ENCODE results near the gene ATP8B4. TPM values are rescaled to one million over a fixed set of nuclear protein-coding genes. Genes with fewer than 3 reads are reported as not detected.

The ATP8B4 gene
- total RNA-seq, 1 donor from 2014 or later, result 3.1 TPM

- ATAC-seq, result peak; percentile 52
- intact Hi-C loops (cut with micrococcal nuclease), result no loop called here
Observed at GRCh38 chr15:49848282-49848724, 270.7 kb downstream of the ATP8B4 start.

GRCh38 chr15:49847423-49848281, 271.4 kb downstream of the ATP8B4 start:
- ATAC-seq, result no peak
- no peak for DNase-seq
- intact Hi-C loops (cut with micrococcal nuclease), result no loop called here

More at GRCh38 chr15:49848282-49848724, 270.7 kb downstream of the ATP8B4 start:
- DNase-seq, result no peak

GRCh38 chr15:49844390-49844789, 274.6 kb downstream of the ATP8B4 start:
- intact Hi-C loops (cut with micrococcal nuclease), result no loop called here
- DNase-seq, result no peak
- ATAC-seq, result no peak

GRCh38 chr15:49843725-49844124, 275.3 kb downstream of the ATP8B4 start:
- ATAC-seq (no peak), DNase-seq (no peak)
- intact Hi-C loops (cut with micrococcal nuclease), result no loop called here

- ATAC-seq (no peak), DNase-seq (no peak)
- intact Hi-C loops (cut with micrococcal nuclease), result no loop called here
Observed at GRCh38 chr15:49842031-49842730, 276.9 kb downstream of the ATP8B4 start.

- peak; percentile 27 for DNase-seq
- ATAC-seq, result peak; percentile 38
- intact Hi-C loops (cut with micrococcal nuclease), result no loop called here
Observed at GRCh38 chr15:49832511-49832910, 286.5 kb downstream of the ATP8B4 start.

GRCh38 chr15:49831206-49831965, 287.6 kb downstream of the ATP8B4 start:
- peak; percentile 56 for DNase-seq

GRCh38 chr15:49830391-49830790, 288.6 kb downstream of the ATP8B4 start:
- intact Hi-C loops (cut with micrococcal nuclease), result no loop called here

More at GRCh38 chr15:49831206-49831965, 287.6 kb downstream of the ATP8B4 start:
- peak; percentile 97 for ATAC-seq
- intact Hi-C loops (cut with micrococcal nuclease), result no loop called here

GRCh38 chr15:49827311-49827710, 291.7 kb downstream of the ATP8B4 start:
- no peak for ATAC-seq
- no peak for DNase-seq
- intact Hi-C loops (cut with micrococcal nuclease), result no loop called here

More at GRCh38 chr15:49830391-49830790, 288.6 kb downstream of the ATP8B4 start:
- no peak for ATAC-seq
- no peak for DNase-seq

- DNase-seq (no peak), ATAC-seq (no peak)
- intact Hi-C loops (cut with micrococcal nuclease), result no loop called here
Observed at GRCh38 chr15:49826640-49827234, 292.3 kb downstream of the ATP8B4 start.

- ATAC-seq (no peak), DNase-seq (no peak)
- intact Hi-C loops (cut with micrococcal nuclease), result no loop called here
Observed at GRCh38 chr15:49824775-49825099, 294.3 kb downstream of the ATP8B4 start.

- intact Hi-C loops (cut with micrococcal nuclease), result no loop called here
- DNase-seq, result no peak
- ATAC-seq, result no peak
Observed at GRCh38 chr15:49823987-49824774, 294.9 kb downstream of the ATP8B4 start.

- no peak for ATAC-seq
- intact Hi-C loops (cut with micrococcal nuclease), result no loop called here
- no peak for DNase-seq
Observed at GRCh38 chr15:49817100-49817499, 301.9 kb downstream of the ATP8B4 start.

GRCh38 chr15:49815950-49816349, 303.1 kb downstream of the ATP8B4 start:
- ATAC-seq (peak; percentile 73), DNase-seq (peak; percentile 29)
- intact Hi-C loops (cut with micrococcal nuclease), result no loop called here

GRCh38 chr15:49815526-49815925, 303.5 kb downstream of the ATP8B4 start:
- DNase-seq, result no peak
- intact Hi-C loops (cut with micrococcal nuclease), result no loop called here
- no peak for ATAC-seq

- DNase-seq, result no peak
- intact Hi-C loops (cut with micrococcal nuclease), result no loop called here
- peak; percentile 69 for ATAC-seq
Observed at GRCh38 chr15:49814709-49815108, 304.3 kb downstream of the ATP8B4 start.

- peak; percentile 43 for DNase-seq
- intact Hi-C loops (cut with micrococcal nuclease), result no loop called here
- peak; percentile 69 for ATAC-seq
Observed at GRCh38 chr15:49813625-49814024, 305.4 kb downstream of the ATP8B4 start.

- ATAC-seq (no peak), DNase-seq (no peak)
- intact Hi-C loops (cut with micrococcal nuclease), result no loop called here
Observed at GRCh38 chr15:49810720-49811119, 308.3 kb downstream of the ATP8B4 start.

All from left ventricle myocardium superior (tissue), 1 donor.